OCI-M2 (cell line): ENCODE measurements around the gene PDE10A.

Source experiments
- DNase-seq: peaks from one replicate; lab custom pipeline; 2025; ENCODE audit not compliant: unreplicated experiment; lab: John Stamatoyannopoulos, UW

Gene PDE10A

DNA sequence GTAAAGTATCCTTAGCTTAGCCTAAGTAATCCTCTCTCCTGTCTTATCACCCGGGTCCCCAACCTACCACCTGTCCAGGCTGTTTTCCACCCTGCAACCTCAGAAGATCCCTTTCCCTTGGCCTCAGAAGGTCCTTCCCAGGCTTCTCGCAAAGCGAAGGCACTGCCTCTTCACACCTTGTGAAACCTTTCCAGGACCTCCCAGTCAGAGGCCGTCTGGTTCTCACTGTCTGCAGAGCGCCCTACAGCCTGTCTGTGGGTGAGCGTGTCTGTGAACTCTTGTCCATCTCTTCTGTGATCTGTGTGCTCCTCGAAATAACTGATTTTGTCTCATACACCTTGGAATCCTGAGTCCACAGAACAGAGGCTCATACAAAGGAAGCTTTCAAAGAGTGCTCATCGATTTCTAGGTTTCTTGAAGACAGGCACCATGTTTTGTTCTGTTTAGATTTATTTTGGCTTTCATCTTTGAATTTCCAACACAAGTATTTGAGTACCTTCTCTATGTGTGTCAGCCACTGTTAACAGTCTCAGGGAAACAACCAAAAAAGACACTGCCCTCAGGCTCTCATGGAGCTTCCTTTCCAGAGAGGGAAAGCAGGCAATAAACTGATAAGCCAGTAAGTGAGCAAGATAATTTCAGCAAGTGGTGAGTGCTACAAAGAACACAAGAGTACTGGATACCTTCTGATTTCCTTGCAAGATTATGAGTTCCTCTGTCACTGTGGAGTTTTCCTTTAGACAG lies 6.3 kb downstream of the PDE10A start:
- no peak for DNase-seq

DNA sequence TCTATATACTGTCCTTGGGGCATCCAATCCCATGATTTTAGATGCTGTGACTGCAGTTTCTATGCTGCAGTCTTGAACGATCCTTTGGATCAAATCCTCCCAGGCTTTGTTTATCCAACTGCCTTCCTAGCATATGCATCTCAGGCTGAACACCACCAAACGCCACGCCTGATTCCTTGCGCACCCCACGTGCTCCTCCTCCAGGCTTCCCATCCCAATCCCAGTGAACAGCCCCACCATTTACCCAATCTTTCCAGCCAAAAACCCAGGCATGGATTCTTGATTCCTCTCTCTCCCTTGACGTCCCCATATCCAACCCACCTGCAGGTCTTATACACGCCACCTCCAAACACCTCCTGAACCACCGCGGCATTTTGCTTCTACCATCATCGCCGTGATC lies 7.8 kb downstream of the PDE10A start:
- DNase-seq = no peak

DNA sequence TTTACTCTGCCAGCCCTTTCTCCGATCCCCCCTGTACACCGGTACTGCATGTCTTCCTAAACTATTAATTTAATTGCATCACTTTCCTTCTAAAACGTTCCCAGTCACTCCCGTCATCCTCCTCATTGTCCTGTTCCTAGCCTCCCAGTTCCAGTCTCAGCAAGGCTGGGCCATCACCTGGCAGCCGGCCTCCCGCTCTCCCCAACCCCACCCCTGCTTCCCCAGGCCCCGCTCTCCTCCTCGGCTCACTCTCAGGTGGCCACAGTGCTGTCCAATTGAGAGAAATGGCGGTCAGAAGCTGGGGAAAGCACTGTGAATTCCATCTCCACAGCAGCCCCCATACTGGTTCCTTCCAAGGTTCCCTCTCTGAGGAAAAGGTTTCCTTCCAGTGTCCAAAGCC lies 8.9 kb downstream of the PDE10A start:
- DNase-seq = no peak

DNA sequence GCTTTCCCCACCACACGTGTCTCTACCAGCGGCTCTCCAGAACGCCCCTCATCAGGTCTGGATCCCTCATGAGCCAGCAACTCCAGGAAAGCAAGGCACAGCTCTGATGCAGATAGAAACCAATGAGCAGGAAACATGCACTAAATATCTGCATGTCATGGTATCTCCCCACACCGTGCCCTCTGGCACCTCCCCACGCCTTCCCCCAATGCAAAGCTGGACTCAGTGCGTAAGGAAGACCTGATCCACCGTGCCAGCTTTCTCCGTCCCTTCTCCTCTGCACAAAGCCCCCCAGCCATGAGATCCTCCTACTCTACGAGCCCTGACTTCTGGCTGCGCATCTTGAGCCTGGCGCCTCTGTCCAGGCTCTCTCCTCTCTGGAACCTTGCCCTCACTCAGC lies 9.4 kb downstream of the PDE10A start:
- DNase-seq = no peak

DNA sequence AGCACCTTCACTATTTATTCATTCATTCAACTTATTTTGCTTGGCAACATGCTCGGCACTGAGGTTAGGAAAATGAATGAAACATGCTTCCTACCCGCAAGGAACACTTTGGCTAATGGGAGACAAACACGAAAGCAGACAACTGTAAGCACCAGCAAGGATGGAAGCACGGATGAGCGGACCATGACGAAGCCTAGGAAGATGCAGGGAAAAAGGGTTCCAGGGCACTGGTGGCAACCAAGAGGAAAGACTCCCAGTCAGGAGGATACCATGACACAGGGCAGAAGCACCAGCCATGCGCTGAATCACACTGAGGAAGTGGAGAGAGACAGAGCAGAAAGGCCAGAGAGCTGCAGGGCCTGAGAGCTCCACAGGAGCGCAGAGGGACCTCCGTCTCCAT lies 9.8 kb downstream of the PDE10A start:
- no peak for DNase-seq

DNA sequence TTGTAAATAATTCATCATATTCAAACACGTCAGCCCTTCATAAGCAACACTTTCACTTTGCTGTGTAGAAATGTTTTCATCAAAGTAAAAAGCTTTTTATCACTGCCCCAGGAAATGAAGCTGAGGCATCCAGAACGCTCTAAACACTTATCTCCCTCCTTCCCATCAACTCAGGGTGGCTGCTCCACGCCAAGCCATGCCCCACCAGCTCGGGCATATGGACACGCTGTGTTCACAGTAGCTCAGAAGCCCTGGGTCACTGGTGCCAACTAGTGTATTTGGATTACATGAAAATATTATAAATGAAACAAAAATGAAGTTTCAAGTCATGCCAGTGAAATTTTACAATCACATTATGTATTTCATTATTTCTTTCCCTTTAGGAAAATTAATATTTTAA lies 10.3 kb downstream of the PDE10A start:
- DNase-seq = no peak

DNA sequence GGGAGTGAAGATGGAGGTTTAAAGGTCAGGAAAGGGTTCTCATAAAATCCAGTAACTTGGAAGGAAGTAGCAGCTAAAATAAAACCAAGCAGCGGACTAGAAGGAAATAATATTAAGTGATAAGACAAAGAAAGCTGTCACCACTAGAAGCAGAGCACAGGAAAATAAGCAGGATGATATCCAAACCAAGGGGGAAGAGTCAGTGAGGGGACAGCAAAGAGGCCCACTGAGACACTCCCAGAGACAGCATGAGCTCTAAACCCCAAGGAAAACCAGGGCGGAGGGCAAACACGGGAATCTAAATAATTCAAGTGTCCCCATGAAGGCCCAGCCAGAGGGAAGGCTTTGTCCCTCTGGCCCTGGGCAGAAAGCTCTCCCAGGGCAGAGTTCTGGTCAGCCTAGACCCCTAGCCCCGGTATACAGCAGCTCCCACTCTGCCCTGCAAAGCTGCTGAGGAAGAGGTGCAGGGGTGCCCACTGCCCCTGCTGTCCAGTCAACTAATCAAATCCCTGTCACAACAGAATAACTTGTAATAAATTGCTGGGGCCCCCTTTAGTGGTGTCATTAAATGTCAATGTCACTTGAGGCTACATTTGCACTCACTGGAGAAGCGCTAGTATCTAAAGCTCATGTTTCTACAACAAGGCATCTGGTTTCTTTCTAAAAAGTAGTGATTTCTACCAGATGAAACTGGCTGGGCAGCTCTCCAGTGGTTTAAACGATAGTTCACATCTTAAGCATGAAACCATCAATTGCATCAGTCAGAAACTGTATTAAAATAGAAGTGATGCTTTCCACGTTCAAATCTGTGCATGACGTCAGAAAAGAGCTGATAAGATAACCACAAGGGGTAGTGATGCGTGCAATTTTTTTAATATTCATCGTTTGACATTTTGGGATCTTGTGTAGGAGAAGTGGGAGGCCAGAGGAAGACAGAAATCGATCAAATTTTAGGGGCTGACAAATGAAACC lies 13.6 kb downstream of the PDE10A start:
- DNase-seq = no peak

DNA sequence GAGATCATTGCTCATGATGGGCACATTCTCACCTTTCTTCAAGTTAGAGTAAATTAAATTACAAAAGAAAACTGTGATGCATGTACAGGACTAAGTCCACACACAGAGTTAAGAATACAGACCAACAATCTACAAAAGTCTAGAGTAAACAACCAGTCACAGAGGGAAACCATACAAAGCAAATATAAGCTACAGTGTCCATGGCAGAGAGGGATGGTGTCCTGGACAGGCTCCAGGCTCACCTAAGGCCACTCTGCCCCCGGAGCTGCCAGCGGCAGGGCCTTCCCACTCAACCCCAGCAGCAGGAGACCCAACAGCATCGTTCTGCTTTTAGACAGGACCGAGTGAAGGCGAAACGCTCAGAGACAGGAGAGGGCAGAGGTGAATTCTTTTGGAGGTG lies 16.0 kb downstream of the PDE10A start:
- no peak for DNase-seq

DNA sequence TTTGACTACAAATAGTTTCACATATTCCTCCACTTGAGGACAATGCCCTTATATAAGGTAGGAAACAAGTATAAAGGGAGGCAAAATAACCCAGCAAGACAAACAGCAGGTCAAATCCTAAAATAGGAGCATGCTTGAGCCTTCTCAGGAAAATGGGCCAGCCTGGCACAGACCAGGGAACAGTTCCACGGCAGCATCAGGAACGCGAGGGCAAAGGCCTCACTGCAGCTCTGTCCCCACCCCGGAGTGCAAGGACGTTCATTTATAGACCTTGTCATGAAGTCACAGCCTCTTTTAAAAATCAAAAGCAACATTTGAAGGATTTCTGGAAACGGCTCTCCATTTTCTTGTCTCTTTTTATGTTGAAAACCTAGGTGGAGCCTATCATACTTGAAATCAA lies 17.1 kb downstream of the PDE10A start:
- DNase-seq = no peak

DNA sequence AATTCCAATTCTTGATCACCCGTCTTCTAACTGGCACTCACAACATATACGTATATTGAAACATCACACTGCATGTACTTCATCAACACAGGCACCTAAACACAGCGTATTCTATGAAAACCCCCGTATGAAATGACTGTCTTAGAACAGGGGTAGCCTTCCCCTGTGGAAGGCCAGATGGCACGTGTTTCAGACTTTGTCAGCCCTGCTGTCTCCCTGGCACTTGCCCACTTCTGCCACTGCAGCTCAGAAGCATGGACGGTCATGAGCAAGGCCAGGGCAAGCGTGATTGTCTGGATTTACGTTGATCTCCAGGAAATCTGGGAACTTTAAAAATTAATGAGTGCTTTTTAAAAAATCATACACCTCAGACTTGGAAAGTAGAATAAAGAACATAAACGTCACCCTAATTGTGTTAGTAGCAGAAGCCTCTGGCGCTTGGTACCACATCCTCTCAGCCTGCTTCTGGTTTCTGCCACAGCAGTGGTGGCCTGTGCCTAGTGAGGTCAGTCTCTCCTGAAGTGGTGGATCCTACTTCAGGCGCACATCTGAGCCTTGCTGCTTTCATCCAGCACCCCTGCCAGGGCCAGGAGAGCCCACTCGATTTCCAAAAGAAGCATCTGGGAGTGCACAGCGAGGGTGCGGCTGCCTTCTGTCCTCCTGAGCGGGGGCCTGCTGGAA lies 18.3 kb downstream of the PDE10A start:
- DNase-seq = no peak

DNA sequence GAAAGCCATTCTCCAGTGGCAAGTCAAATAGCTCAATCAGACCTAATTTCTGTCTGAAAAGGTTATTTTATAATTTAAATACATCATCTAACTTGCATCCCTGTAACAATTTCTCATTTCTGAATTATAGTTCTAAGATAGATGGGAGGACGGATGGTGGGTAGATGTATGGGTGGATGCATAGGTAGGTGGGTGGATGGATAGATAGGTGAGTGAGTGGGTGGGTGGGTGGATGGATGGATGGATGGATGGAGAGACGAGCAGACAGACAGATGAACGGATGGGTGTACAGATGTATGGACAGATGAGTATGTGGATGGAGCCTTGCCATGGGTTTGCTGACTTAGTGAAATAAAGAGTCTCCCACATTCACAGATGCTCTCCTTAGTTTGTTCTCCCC lies 20.0 kb downstream of the PDE10A start:
- no peak for DNase-seq

DNA sequence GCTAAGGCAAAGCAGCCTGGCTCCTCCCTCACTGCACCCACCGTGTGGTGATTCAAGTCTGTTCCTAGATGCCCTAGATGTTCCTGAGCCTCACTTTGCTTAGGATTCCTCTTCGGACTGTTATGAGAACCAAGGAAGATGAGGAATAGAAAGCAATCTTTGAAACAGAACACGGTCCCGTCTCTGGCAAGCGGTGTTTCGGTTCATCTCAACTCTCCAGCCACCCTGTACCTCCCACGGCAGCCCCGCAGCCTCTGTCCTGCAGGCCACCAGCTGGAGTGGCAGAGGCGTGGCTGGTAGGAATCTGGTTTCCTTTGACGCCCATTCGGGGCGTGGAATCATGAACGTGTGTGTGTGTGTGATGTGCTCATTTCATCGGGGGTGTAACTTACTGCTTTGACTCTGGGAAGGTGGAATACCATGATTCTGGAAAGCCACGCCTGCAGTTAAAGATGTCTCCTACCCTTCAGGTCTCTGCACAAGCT lies 21.3 kb downstream of the PDE10A start:
- DNase-seq = no peak

DNA sequence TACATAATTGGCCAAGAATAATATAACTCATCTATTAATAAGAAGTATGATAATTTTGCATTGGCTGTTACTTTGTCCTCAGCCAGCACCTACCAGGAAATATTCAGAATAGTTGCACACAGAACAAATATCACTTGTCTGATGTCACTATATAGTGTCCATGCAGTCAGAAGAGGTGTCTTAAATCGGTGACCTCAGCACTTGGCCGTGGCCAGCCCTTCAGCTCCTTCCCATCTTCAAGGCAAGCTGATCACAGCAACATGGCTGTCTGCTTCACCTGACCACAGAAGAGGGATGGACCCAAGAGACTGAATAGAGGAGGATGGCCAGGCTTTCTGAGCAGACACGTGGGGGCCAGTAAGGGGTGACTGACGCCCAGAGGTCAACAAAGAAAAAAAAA lies 22.2 kb downstream of the PDE10A start:
- no peak for DNase-seq

DNA sequence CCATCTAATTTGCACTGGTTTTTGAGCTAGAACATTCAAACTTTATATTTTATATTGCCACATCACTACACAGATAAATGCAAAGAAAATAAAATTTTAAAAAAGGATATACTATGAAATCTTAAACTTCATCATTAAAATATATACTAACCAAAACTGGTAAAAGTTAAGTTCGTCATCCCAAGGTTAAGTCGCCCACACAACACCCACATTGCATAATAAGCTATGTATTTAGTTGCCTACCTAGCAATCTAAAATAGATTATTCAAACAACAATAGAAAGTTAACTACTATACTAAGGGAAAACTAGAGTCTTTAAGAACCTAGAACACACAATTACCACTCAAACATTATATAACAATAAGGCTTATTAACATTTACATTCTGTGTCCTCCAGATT lies 24.5 kb downstream of the PDE10A start:
- no peak for DNase-seq

DNA sequence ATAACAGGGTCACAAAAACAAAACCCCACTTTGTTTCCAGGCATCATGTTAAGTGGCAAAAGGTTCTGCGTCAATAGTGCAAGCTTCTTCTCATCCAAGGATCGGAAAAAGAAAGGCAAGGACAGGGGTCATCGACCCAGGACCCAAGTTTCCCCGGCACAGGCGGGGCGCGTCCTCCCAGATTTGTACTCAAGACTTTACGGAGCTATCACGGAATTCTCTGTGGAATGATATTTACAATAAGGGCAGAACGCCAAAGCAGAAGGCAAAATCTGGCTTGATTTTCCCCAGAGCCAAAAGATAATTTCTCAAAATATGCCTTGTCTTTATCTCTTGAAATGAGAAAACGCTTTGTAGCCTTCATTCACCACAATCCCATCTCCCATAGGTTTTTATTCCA lies 25.5 kb downstream of the PDE10A start:
- DNase-seq = no peak

DNA sequence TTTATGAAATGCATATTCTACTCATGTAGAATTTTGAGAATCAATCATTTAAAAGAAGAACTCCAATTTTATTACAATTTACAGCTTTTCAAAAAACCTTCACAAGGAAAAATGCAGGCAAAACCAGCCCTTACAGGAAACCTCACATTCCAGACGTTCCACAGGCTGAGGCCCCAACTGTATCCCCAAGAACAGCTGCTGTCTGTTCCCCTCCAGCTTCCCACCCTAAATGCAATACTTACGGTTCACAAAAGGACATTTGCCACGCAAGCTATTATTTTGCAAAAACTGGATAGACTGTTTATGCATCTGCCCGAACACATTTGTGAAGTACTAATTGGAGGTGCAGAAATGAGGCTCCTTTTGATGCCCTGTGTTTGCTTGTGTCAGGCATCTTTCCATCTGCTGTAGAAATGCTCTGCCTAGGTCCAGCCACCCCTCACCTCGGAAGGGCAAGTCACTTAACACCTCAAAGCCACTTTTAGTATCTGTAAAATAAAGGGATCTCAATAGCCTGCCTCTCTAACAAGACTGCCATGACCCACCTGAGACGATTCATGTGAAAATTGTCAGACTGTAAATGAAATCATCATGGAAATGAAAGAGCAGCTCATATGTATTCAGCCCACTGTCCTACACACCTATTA lies 26.5 kb downstream of the PDE10A start:
- no peak for DNase-seq

DNA sequence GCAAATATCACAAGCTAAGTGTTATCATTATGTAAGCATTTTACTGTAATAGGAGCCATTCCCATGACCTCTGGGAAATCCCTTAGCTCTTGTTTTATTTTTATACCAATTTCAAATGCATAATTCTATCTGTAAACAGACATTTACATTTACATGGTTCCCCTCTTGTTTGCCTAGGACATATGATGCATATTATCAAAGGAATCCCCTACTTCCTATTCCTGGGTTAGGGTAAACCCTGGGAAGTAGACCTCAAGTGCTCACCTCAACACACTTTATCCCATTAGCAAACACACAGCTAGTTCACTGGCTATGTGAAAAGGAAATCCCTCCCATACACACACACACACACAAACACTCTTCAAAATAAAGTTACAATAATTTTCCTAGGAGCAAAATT lies 27.1 kb downstream of the PDE10A start:
- DNase-seq = no peak

DNA sequence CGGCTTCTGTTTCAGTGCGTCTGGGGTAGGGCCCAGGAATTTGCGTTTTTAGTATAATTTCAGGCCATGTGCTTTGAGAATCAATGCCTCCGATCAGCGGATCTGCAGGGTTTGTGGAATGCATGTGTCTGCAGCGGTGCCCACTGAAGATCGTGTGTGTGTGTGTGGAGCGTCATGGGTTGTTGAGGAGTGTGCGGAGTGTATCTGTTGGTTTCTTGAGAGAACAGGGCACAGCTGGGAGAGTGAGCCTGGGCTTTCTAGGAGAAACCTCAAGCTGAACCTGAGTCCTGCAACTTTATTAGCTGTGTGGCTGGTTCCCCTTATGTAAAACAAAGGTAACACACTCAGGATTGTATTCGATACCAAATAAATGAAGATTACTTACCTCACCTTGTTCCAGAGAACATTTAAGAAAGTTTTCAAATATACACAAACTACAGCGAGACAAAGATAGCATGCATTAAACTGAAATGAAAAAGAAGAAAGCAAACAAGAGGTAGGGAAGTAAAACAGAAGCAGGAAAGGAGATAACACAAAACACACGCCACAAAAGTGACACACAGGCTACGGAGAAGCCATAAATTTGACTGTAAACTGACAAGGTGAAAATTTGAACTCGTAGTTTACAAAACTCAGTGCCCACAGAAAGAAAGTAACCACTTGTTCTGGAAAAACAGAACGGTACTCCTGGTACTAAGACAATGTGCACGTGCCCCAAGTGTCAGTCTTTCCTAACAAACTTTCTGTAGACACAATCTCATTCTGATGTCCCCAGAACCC lies 28.8 kb downstream of the PDE10A start:
- DNase-seq = no peak

DNA sequence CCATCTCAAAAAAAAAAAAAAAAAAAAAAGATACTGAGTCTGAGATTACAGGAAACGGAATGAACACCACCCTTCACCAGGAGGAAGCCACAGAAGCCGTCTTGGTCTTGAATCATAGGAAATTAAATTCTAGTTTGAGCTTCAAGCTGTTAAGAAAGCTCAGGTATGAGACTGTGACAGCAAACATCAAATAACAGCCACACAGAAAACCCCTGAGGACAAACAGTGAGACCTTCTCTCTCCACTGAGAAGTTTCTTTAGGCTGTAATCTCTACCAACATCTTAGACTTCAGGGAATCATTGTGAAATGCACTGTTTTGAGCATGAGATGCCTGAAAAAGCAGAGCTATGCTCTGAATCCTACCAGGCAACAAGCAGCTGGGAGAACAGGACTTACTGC lies 30.8 kb downstream of the PDE10A start:
- DNase-seq = no peak

DNA sequence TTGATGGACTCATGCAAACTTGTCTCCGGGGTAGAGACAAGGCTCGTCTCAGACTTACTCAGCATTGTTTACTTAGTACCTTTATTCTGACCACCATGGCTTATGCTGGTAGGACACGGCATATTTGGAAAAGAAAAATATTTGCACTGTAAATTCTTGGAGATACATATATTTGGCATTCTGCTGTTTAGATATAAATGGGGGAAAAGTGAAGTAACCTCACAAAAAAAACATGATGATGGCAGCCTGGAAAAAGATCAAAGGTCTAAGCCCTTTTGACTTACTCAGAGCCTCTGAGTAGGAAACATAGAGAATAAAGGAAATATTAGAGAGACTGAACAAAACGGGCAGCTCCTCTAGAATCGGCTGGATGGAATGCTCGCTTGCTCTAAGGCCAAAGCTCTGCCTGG lies 32.5 kb downstream of the PDE10A start:
- DNase-seq = no peak
